Endothelial cell of umbilical vein (primary cell): Measurements from ENCODE around the gene KIF1B. TPM values are rescaled to one million over a fixed set of nuclear protein-coding genes. Genes with fewer than 3 reads are reported as not detected.

Experiments
- BruUV-seq: library from RNA; stranded (reverse); fragments of 400-500 nt; replicated peaks from 2 replicates; lab custom pipeline; 2021; lab: Mats Ljungman, UMichigan
- CTCF ChIA-PET: fragments of 300-600, 350-600 bp; sonication (Branson Sonifier 250); formaldehyde crosslinking; loops from one replicate; lab custom pipeline; 2021; ENCODE audit warnings: antibody characterized with exemption, inconsistent platforms; lab: Charles Lee
- POLR2A ChIA-PET: fragments of 300-600, 350-600 bp; sonication (Branson Sonifier 250); formaldehyde crosslinking; loops from one replicate; lab custom pipeline; 2021; ENCODE audit warnings: antibody characterized with exemption, inconsistent platforms; lab: Charles Lee
- DNase-seq: peaks from one replicate; pipeline ENCODE4 v3.0.0-alpha.2; 2011; ENCODE audit warnings: low read depth, low spot score
- FAIRE-seq: peaks from 2 replicates; lab custom pipeline; 2011; peaks lifted over from hg19 to GRCh38; lab: Jason Lieb, UNC
- H2AFZ ChIP-seq: 2 replicates; pipeline ENCODE4 v1.6.0; 2012; ENCODE audit warnings: low read depth, low read length, control low read depth, inconsistent platforms
- H3K27ac ChIP-seq: 2 replicates; pipeline ENCODE4 v1.5.1; 2011; ENCODE audit warnings: low read depth, mild to moderate bottlenecking, control low read depth, low read length, moderate library complexity; ENCODE audit not compliant: insufficient read depth
- H3K27me3 ChIP-seq, 2 experiments: 2 replicates each; pipeline versions ENCODE4 v1.6.0 to v1.6.1; 2011; ENCODE audit warnings: low read length in 2 of 2, mixed read lengths in 1 of 2; ENCODE audit not compliant: control insufficient read depth in 2 of 2, insufficient read depth in 2 of 2
- H3K36me3 ChIP-seq, 2 experiments: 2 replicates in 1 of 2; 3 replicates in 1 of 2; pipeline ENCODE4 v1.5.1; 2011; ENCODE audit warnings: low read length in 2 of 2, mild to moderate bottlenecking in 1 of 2, moderate library complexity in 1 of 2; ENCODE audit not compliant: control insufficient read depth in 2 of 2, insufficient read depth in 2 of 2; ENCODE audit errors: extremely low read depth in 1 of 2
- H3K4me1 ChIP-seq: 3 replicates; pipeline ENCODE4 v1.5.1; 2011; ENCODE audit warnings: mild to moderate bottlenecking, low read length; ENCODE audit not compliant: control insufficient read depth, insufficient read depth; ENCODE audit errors: extremely low read depth
- H3K4me2 ChIP-seq: 2 replicates; pipeline ENCODE4 v1.6.1; 2011; ENCODE audit warnings: low read length, control low read depth, mixed read lengths; ENCODE audit not compliant: insufficient read depth
- H3K4me3 ChIP-seq, 3 experiments: fragments of 200-600 bp in 1 of 3; sonication (generic), shearing (Covaris generic) in 1 of 3; replicated peaks in 1 of 3; 2 replicates each; pipeline ENCODE4 v1.5.1; 2011 to 2016; ENCODE audit warnings: control low read depth in 3 of 3, low read length in 3 of 3, mild to moderate bottlenecking in 2 of 3, inconsistent platforms in 1 of 3, low read depth in 1 of 3, moderate library complexity in 1 of 3; ENCODE audit not compliant: insufficient read depth in 1 of 3
- H3K79me2 ChIP-seq: 2 replicates; pipeline ENCODE4 v1.6.0; 2012; ENCODE audit warnings: low read length, inconsistent platforms; ENCODE audit not compliant: control insufficient read depth, insufficient read depth
- H3K9ac ChIP-seq: replicated peaks from 2 replicates; pipeline ENCODE3; 2011; ENCODE audit warnings: low read length, control low read depth; ENCODE audit not compliant: insufficient read depth; ENCODE audit errors: extremely low read depth
- H3K9me1 ChIP-seq: replicated peaks from 3 replicates; pipeline ENCODE4 v1.6.0; 2011; ENCODE audit warnings: mild to moderate bottlenecking, low read length; ENCODE audit not compliant: control insufficient read depth, insufficient read depth; ENCODE audit errors: extremely low read depth
- H3K9me3 ChIP-seq: replicated peaks from 2 replicates; pipeline ENCODE4 v1.5.1; 2012; ENCODE audit warnings: low read length, inconsistent platforms; ENCODE audit not compliant: control insufficient read depth, insufficient read depth
- H4K20me1 ChIP-seq: replicated peaks from 2 replicates; pipeline ENCODE3; 2011; ENCODE audit warnings: mild to moderate bottlenecking, low read length; ENCODE audit not compliant: control insufficient read depth, insufficient read depth; ENCODE audit errors: extremely low read depth
- CTCF ChIP-seq, 2 donors: IDR thresholded peaks; 1 replicate in 1 of 2; 2 replicates in 1 of 2; pipeline ENCODE4 v1.5.1; 2011; ENCODE audit warnings: low read length in 2 of 2, mild to moderate bottlenecking in 2 of 2, moderate library complexity in 2 of 2, control low read depth in 1 of 2, inconsistent platforms in 1 of 2, low read depth in 1 of 2; ENCODE audit not compliant: insufficient read depth in 1 of 2; ENCODE audit errors: extremely low read depth in 1 of 2
- EZH2 ChIP-seq: IDR thresholded peaks from 2 replicates; pipeline ENCODE4 v1.6.1; 2012; ENCODE audit warnings: borderline replicate concordance, low read depth, mild to moderate bottlenecking, moderate library complexity, low read length, inconsistent platforms; ENCODE audit not compliant: severe bottlenecking
- FOS ChIP-seq: IDR thresholded peaks from 2 replicates; pipeline ENCODE4 v1.6.1; 2011; ENCODE audit warnings: mild to moderate bottlenecking, low read length, moderate library complexity, borderline replicate concordance; ENCODE audit not compliant: insufficient read depth
- GATA2 ChIP-seq: IDR thresholded peaks from 2 replicates; pipeline ENCODE4 v1.7.0; 2011; ENCODE audit warnings: low read depth, mild to moderate bottlenecking, moderate library complexity, mixed read lengths, low read length; ENCODE audit not compliant: insufficient read length, insufficient read depth
- JUN ChIP-seq: IDR thresholded peaks from 2 replicates; pipeline ENCODE4 v1.6.1; 2011; ENCODE audit warnings: borderline replicate concordance, low read depth; ENCODE audit not compliant: insufficient read length, insufficient read depth
- MAX ChIP-seq: IDR thresholded peaks from 2 replicates; pipeline ENCODE4 v1.6.1; 2011; ENCODE audit not compliant: insufficient read depth, insufficient read length
- MYC ChIP-seq: IDR thresholded peaks from one replicate; pipeline ENCODE4 v1.6.1; 2011; ENCODE audit warnings: mild to moderate bottlenecking, low read depth, low read length
- POLR2A ChIP-seq: IDR thresholded peaks from 2 replicates; pipeline ENCODE4 v1.6.1; 2012; ENCODE audit warnings: low read depth, mild to moderate bottlenecking, control low read depth, low read length
- POLR2AphosphoS5 ChIP-seq: IDR thresholded peaks from 2 replicates; pipeline ENCODE4 v1.6.1; 2012; ENCODE audit warnings: low read depth, mild to moderate bottlenecking, control low read depth, low read length, moderate library complexity; ENCODE audit not compliant: insufficient read depth
- dilution Hi-C: fragments of 300-500 bp; cut with MboI; formaldehyde crosslinking; loops from one replicate; pipeline ENCODE4 v1.15.0; 2019; ENCODE audit warnings: low sequenced_read_pairs; ENCODE audit not compliant: extremely low pct_ligation_motif_present
- intact Hi-C: fragments of 100-400 bp; cut with micrococcal nuclease; formaldehyde crosslinking; loops from one replicate; pipeline ENCODE4 v1.10.0; 2022
- polyA plus RNA-seq, 4 experiments: library from polyadenylated mRNA; depleted of rRNA in 3 of 4; stranded (reverse) in 3 of 4; unstranded in 1 of 4; fragments of >200 nt; gene quantifications; 2 replicates each; pipeline versions ENCODE4 v1.2.1 to v1.2.3, GENCODE V29; 2011 to 2012; ENCODE audit warnings: missing spikeins in 1 of 4
- total RNA-seq: library from RNA; stranded (reverse); gene quantifications from 2 replicates; pipeline ENCODE4 v1.2.3, GENCODE V29; 2021

KIF1B gene
- total and polyA plus RNA-seq, 2 donors (not counting 3 experiments of a cell fraction or from before 2014, with no cell fraction given): 14.8 to 58.6 TPM

GRCh38 chr1:10384219-10384618 lies 173.8 kb downstream of the KIF1B start:
- no TSS peak for BruUV-seq
- intact Hi-C loops: no loop called here

More at GRCh38 chr1:10384219-10384618, 173.8 kb downstream of the KIF1B start:
- Histone ChIP-seq H3K4me3 (no peak overlapping the region), H3K36me3 (peaks cover 0 to under 1% of the 10 kb centered on the region in 2 experiments), H3K9me1 (no peaks in the 10 kb centered on the region), H3K9ac (no peak overlapping the region), H3K9me3 (no peaks in the 10 kb centered on the region), H3K4me2 (no peak overlapping the region), H3K27me3 (no peaks in the 10 kb centered on the region), H3K79me2 (no peaks in the 10 kb centered on the region), H3K27ac (no peak overlapping the region), H3K4me1 (peaks cover 12% of the 10 kb centered on the region), H2AFZ (no peak overlapping the region), H4K20me1 (no peaks in the 10 kb centered on the region)
- TF ChIP-seq JUN (no peak), EZH2 (no peak), POLR2A (no peak), CTCF (IDR thresholded peaks at IDR 0.05; ENCODE audit: extremely low read depth in 1 of 2, insufficient read depth in 1 of 2, low read depth in 1 of 2, low read length in 2 of 2) (no peak), POLR2AphosphoS5 (no peak), MAX (no peak), FOS (no peak), GATA2 (no peak), MYC (no peak)
- DNase-seq (no peak), FAIRE-seq (no peak)
- ChIA-PET POLR2A (no interaction called here), CTCF (no interaction called here)
- dilution Hi-C loops: no loop called here
